ENCODE measurements around the gene ACR.
"Not testable (repeated sequence)": the region's sequence is repeated elsewhere in the genome, so short reads cannot be mapped to it uniquely, and the experiment has no call there.

The ACR gene

DNA sequence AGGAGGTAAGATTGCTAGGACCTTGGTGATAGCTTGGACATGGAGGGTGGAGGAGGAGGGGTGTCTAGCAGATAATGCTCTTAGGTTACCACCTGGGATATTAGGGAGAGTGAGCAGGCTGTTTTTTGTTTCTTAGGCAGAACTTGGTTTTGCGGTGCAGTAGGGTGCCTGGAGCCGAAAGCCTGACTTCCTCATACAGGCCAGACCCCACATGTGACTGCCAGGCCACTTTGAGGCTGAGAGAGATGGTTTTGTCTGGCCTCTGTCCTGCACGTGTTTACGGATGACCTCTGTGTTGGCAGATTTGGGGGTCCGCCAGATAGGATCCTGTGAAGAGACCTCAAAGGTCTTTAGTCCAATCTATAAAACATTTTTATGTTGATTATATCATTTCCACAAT is 47.3 kb downstream of the ACR start:
- DNase-seq, result peak; percentile 23

DNA sequence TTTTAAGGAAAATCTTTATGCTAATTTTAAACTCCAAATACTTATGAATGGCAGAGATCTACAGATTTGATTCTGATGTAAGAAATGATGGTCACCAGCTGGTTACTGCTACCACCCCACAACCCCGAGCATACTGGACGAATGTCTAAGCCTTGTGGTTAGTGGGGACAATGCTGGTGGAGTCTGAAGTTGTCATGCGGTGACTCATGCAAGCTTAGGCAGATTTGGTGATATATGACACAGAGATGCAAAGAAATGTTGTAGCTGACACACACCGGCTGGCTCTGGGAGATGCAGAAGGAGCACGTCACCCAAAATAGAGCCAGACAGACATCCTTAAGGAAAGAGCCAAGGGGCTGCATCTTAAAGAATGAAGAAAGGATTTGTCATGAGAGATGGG is 48.9 kb downstream of the ACR start:
- not testable (repeated sequence) for DNase-seq

Measured in inflammatory macrophage treated with lipopolysaccharide for 4 hours (primary cell).